Spleen (tissue), 7 donors: ENCODE data around the gene IGF2R.

Experiments used
- POLR2A ChIP-seq, 3 donors: fragments of 450-650 bp; IDR thresholded peaks; one replicate each; pipeline ENCODE4 v1.5.1; 2017; ENCODE audit warnings: antibody characterized with exemption in 3 of 3, mild to moderate bottlenecking in 1 of 3
- TF ChIP-seq, protein P1 (sequence below), 11 experiments: fragments of 200-600 bp in 7 of 11; fragments of 450-650 bp in 4 of 11; sonication (generic) in 4 of 11; IDR thresholded peaks in 8 of 11; conservative IDR thresholded peaks in 3 of 11; 1 replicate in 7 of 11; 2 replicates in 4 of 11; pipeline versions ENCODE4 v1.4.0 to v1.8.0; 2016 to 2021; ENCODE audit warnings: antibody characterized with exemption in 11 of 11, inconsistent platforms in 4 of 11, mild to moderate bottlenecking in 1 of 11
- donor health status: DM: no; HTN: no; CAD: no; lungs with moderate emphysema.
- donor health status: DM: no; HTN: no; CAD: no.
- donor health status: DM: no; HTN: no; CAD: no.

DNA sequence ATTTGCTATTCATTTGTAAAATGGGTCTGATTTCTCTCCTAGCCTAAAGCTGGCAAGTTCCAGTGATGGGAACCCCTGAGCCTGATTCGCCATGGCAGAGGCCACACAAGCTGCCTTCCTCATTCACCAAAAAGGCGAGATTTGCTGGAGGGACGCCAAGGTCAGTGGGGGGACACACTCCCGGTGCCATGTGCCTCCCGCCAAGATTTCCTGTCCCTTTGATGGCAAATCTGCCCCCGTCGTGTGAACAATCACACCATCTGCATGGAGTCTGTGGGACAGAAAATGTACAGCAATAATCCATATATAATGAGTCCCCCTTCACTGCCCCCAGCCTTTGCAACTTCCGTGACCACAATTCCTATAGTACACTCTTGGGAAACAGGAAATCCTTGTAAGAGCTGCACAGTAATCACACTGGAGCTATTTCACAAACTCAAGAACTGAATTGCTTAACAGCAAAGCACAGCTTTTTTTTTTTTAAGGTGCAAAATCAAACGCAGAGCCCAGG lies 15.7 kb upstream of the IGF2R start:
- TF ChIP-seq, protein P1, sequence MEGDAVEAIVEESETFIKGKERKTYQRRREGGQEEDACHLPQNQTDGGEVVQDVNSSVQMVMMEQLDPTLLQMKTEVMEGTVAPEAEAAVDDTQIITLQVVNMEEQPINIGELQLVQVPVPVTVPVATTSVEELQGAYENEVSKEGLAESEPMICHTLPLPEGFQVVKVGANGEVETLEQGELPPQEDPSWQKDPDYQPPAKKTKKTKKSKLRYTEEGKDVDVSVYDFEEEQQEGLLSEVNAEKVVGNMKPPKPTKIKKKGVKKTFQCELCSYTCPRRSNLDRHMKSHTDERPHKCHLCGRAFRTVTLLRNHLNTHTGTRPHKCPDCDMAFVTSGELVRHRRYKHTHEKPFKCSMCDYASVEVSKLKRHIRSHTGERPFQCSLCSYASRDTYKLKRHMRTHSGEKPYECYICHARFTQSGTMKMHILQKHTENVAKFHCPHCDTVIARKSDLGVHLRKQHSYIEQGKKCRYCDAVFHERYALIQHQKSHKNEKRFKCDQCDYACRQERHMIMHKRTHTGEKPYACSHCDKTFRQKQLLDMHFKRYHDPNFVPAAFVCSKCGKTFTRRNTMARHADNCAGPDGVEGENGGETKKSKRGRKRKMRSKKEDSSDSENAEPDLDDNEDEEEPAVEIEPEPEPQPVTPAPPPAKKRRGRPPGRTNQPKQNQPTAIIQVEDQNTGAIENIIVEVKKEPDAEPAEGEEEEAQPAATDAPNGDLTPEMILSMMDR (IDR thresholded peaks at IDR 0.05 in 8 of 11, conservative IDR thresholded peaks at IDR 0.05 in 3 of 11), result no peak
- no peak for TF ChIP-seq POLR2A (IDR thresholded peaks at IDR 0.05)
